AG10803 (cell line): ENCODE measurements around the gene BSN.

ENCODE experiments used
- DNase-seq: peaks from one replicate; pipeline ENCODE4 v3.0.0; 2010; ENCODE audit warnings: low read depth
- H3K4me3 ChIP-seq: 2 replicates; pipeline ENCODE4 v1.5.1; 2011; ENCODE audit warnings: mild to moderate bottlenecking, low read length, control low read depth
- CTCF ChIP-seq: conservative IDR thresholded peaks from 2 replicates; pipeline ENCODE4 v1.5.1; 2011; ENCODE audit warnings: mild to moderate bottlenecking, low read length, control low read depth, inconsistent platforms

The BSN gene

GRCh38 chr3:49647741-49648140 is 93.5 kb downstream of the BSN start:
- H3K4me3 ChIP-seq: no peak overlapping the region
- no peak for DNase-seq
- TF ChIP-seq CTCF: no peak

GRCh38 chr3:49648354-49649019 is 94.2 kb downstream of the BSN start:
- no peak for TF ChIP-seq CTCF
- no peak for DNase-seq
- no peak overlapping the region for H3K4me3 ChIP-seq

GRCh38 chr3:49649576-49649975 is 95.3 kb downstream of the BSN start:
- no peak overlapping the region for H3K4me3 ChIP-seq
- no peak for TF ChIP-seq CTCF
- DNase-seq: no peak

- DNase-seq: no peak
- TF ChIP-seq CTCF: no peak
Measured at GRCh38 chr3:49650177-49650576, 95.9 kb downstream of the BSN start.

GRCh38 chr3:49650637-49651036 is 96.4 kb downstream of the BSN start:
- no peak for DNase-seq
- no peak overlapping the region for H3K4me3 ChIP-seq
- TF ChIP-seq CTCF: no peak

More at GRCh38 chr3:49650177-49650576, 95.9 kb downstream of the BSN start:
- H3K4me3 ChIP-seq: no peak overlapping the region

- no peak overlapping the region for H3K4me3 ChIP-seq
- TF ChIP-seq CTCF: no peak
- no peak for DNase-seq
Measured at GRCh38 chr3:49652218-49652902, 98.1 kb downstream of the BSN start.

- no peak overlapping the region for H3K4me3 ChIP-seq
- DNase-seq: no peak
- no peak for TF ChIP-seq CTCF
Measured at GRCh38 chr3:49652903-49653415, 98.7 kb downstream of the BSN start.
